Measurements from ENCODE around the gene WNT7B.
A peak's percentile ranks its signal among the peaks of the same experiment; 100 is the strongest.

The WNT7B gene

DNA sequence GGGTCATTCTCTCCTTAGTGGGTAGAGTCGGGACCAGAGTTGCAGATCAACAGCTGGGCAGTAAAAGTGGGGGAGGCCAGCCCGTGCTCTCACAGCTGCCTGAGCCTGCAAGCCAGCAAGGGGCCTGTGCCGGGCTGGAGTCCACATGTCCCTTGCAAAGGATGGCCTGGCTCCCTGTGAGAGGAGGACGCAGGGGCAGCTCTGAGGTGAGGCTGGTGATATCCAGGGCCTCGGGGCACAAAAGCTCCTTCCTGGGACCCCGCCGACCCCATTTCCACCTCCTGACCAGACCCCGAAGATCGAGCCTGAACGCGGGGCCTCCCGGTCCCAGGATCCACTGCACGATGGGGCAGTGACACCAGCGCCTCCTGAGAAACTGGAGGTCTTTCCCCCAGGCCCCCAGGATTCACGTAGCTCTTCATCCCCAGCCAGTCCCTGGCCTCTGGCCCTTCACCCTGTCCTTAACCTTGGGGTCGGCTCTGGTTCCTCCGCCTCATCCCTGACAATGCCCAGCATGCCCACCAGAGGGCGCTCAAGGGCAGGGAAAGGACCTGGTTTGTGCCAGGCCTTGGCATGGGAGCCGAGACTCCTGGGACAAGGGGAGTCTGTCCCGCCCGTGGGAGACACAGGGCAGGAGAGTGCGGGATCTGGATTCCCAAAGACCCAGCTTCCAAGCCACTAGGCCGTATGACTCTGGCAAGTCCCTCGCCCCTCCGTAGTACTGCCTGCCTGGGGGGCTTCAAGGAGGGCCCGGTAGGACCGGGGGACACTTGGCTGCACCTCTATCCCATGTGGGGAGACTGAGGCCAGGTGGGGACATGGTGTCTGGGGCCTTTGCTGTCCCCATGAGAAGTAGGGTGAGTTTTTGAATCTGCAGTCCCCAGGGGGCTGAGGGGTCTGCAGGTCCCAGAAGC lies 17.8 kb upstream of the WNT7B start:
- DNase-seq = peak; percentile 89

DNA sequence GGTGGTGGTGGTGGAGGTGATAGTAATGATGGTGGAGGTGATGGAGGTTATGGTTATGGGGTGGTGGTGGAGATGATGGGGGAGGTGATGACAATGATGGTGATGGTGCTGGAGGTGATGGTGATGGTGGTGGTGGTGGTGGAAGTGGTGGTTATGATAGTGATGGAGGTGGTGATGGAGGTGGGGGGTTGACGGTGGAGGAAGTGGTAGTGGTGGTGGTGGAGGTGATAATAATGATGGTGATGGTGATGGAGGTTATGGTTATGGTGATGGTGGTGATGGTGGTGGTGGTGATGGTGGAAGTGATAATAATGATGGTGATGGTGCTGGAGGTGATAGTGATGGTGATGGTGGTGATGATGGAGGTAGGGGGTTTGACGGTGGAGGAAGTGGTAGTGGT lies 16.9 kb upstream of the WNT7B start:
- no peak for DNase-seq

DNA sequence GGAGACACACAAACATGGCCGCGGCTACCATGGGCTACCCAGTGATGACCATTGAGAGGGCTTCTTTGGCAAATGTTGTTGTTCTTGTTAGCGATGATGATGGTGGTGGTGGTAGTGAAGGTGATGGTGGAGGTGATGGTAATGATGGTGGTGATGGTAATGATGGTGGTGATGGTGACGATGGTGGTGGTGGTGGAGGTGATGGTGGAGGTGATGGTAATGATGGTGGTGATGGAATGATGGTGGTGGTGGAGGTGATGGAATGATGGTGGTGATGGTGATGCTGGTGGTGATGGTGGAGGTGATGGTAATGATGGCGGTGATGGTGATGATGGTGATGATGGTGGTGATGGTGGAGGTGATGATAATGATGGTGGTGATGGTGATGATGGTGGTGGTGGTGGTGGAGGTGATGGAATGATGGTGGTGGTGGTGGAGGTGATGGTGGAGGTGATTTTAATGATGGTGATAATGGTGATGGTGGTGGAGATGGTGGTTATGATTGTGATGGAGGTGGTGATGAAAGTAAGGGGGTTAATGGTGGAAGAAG lies 16.3 kb upstream of the WNT7B start:
- DNase-seq = no peak

DNA sequence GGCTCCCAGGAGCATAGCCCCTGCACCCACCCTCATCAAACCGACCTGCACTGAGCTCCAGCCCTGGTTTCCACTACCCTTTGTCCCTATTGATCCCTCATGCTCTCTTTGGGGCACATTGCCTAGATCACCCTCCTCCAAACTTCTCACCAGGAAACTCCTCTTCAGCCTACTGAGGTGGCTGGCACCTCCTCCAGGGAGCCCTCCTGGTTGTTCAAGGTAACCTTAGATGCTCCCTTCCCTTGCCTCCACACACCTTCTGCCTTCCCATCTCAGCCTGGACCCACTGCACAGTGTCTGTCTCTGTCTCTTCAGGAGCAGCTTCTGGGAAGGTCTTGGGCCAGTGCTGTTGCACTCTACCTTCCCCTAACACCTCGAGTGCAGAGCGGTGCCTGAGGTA lies 15.8 kb upstream of the WNT7B start:
- DNase-seq = no peak

DNA sequence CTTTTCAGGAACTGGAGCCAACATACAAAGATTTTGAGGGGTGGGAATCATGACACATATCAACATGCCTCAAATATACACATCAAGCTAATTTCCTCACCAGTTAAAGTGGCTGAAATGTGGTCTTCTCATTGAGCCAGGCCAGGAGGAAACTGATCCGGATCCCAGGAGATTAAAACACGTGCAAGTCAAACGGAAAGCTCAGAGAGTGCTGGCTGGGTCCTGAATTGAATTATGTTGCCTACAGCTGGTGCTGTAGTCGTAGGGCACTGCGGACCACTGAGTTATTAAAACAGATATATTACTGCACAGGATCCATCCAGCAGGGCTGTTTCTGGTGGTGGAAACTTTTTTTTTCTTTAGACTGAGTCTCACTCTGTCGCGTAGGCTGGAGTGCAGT lies 14.1 kb upstream of the WNT7B start:
- no peak for DNase-seq

DNA sequence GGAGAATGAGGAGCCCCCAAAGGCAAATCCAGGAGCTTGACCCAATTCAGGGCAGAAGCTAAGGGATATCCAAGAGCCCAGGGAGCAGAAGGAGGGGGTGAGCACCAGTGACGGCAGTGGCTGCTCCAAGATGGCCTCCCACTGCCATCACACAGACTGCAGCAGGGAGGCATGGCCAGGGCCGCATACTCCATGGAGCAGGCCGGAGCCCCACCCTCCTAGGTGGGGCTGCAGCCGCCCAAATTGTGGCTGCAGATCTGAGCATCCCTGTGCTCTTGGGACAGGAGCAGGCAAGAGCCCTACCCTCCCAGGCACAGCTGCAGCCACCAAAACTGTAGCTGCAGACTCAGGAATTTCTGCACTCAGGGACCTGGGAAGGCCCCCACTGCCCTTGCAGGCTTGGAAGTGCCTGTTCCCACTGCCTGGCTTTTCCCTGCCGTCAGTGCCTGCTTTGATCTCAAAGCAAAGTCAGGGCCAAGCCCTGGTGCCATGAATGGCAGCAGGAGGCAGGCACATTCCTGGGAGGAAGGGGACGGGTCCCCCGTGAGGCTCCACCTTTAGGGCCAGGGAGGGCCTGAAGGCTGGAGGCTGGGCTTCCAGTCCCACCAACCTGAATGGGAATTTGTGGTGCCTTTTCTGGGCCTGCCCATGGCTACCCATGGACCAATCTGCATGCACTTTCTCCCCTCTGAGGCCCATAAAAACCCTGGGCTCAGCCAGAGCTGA lies 10.3 kb upstream of the WNT7B start:
- DNase-seq = no peak

DNA sequence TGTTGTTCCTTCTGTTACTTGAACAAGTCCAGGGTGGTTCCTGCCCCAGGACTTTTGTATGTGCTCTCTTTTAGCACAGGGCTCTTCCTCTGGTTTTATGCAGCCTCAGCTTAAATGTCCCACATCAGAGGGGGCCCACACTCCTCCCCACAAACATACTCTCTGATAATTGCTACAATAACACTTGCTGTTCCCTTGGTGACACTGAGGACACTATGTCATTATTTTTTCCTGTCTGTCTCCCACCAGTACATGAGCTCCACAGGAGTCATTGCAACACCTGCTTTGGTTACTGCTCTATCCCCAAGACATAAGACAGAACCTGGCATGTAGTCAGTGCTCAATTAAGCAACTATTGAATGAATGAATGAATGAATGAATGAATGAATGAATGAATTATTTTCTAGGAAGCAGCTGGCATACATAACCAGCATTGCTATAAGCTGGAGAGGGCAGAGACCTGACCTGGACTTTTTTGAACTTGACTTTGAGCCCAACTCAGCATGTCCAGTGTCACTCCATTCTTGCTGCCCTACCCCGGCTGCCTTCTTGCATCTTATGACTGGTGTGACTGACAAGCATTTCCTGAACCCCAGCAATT lies 7.5 kb upstream of the WNT7B start:
- no peak for DNase-seq

DNA sequence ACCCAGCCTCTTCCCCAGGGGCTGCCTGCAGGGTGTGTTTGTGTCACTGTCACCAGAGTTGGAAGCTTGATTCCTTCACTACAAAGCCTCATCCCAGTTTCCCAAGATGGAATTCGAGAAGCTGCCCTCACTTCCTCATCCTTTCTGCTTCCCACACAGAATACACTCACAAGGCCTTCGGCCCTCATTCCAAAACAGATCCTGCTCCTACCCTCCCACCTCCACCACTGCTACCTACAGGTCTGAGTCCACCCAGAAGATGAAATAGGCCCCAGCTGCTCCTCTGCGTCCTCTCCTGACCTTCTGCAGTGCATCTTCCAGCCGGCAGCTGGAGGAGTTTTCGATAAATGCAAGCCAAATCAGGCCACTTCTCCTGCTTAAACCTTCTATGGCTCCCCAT lies 6.8 kb upstream of the WNT7B start:
- DNase-seq = no peak

DNA sequence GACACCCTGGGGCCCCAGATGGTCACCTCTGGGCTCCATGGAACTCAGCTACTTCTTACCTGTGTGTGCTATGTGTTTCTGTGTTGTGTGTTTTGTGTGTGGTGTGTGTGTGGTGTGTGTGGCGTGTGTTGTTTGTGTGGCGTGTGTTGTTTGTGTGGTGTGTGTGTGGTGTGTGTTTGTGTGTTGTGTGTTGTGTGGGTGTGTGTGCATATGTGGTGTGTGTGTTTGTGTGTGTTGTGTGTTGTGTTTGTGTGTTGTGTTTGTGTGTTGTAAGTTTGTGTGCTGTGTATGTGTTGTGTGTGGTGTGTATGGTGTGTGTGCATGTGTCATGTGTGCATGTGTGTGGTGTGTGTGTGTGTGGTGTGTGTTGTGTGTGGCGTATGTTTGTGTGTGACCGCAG lies 3.8 kb upstream of the WNT7B start:
- no peak for DNase-seq

DNA sequence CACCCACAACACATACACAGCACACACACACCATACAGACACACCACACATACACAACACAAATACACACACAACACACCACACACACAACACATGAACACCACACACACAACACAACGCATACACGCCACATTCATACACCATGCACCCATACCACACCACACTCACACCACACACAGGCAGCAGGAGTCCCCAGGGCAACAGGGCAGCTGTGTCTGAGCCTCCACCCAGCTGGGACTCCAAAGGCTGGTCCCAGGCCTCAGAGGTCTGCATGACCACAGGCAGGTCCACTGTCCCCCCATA lies 3.3 kb upstream of the WNT7B start:
- no peak for DNase-seq

DNA sequence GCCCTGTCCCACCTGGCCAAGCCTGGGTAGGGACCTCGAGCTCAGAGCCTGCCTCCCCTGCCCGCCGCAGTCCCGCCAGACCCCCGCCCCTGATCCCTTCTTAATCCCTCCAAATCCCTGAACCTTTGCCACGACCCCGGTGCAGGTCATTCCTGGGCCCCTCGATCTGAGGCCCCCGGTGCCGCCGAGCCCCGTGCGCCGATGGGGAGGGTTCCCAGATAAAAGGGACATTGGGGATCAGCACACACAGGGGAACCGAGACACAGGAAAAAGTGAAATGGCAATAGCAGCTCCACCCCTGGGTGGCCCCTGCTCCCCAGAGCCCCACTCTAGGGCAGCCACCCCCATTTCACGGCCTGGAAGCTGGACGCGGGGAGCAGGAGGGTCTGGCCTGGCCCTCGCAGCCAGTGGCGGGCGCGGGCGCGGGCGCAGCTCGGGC lies 1.3 kb upstream of the WNT7B start:
- no peak for DNase-seq

DNA sequence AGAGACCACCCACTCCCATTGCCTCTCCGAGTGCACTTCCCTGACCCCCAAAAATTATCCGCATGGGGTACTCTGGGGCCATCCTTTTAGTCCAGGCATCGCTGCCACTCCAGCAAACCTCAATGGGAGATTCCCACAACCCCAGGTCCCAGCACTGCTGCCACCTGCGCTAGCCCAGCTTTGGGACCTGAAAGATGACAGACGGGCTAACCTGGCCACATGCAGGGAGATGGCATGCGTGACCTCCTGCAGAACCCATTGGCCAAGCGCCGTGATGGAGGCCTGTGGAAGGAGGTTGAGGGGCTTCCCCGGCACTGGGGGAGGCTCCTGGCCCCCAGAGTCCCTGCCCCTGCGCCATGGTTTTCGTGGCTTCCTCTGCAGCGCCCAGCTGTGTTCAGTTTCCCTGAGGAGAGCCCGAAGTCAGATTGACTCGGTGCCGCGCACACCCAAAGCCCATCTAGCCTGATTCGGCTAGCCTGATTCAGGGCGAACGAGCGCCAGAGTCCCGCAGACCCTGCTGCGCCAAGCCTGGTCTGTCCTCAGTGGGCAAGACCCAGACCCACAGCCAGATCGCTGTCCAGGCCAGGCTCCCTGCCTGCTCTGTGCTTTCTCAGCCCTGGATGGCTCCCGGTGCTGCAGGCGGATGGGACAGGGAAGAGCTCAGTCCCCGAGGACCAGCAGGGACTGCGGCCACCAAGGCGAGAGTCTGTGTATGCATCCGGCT lies 751 bp upstream of the WNT7B start:
- DNase-seq = no peak

DNA sequence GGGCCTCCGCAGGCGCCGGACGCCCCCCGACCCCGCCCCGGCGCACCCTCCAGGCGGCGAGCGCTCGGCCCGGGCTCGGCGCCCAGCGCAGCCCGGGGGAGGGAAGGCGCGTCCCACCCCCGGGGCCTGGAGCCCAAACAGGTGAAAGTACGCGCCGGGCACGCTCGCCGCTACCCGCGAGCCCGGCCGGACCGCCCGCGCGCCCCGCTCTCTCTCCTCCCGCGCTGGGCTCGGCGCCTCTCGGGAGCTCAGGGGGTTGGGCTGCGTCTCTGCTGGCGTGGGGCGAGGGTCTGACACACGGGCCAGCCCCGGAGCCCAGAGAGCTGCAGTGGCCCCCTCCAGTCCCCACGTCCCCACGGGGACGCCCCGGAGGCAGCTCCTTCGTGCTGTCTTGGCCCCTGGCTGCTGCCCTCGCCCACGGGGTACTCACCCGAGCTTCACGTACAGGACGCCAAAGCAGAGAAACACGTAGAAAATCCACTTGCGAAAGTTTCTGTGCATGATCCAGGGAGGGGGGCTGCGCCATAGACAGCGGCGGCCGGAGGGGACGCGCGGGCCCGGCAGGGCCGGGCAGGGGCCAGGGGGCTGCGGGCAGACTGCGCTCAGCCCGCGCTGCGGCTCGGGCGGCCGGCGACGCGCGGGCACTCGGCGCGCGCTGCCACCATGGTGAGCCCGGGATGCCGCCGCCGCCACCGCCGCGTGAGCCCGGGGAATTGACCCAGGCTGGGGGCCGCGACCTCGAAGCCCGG lies 534 bp downstream of the WNT7B start:
- no peak for DNase-seq

DNA sequence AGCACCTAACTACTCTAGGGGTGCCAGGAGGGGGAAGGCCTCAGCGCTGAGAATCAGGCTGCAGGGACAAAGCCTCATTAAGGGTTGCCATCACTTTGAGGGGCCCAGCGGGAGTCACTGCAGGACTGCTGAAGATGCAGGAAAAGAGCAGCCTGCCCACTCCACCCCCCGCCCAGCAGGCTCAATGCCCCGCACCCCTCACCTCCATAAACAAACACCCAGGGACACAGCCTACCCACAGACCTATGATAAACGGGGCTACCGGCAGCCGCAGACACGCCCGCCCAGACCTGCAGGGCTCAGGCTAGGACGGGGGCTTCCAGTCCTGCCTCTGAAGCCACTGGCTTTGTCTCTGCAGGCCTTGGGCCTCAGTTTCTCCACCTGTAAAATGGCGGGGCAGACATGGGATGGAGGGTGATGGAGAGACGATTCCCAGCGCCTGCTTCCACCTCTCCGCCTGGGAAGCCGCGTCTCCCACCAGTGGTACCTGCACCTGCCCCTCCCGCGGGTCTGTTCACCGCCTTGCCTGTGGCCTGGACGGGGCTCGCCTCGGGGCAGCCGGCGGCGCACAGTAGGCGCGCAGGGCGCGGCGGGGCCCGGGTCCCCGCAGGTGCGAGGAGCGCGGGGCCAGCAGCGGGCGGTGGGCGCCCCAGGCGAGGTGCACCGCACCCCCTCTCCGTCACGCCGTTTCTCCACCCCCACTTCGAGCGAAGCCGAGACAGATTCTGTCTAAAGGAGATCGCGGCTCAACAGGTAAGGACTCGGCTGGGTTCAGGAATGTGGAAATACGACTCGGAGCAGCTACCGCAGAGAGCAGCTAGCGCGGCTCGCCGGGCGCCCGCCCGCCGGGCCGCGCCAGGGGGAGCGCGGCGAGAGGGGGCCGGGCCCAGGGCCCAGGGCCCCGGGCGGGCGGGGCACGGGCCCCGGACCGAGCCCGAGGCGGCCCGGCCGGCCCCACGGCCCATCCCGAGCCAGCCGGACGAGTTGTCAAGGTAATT lies 1.5 kb downstream of the WNT7B start:
- DNase-seq = no peak

DNA sequence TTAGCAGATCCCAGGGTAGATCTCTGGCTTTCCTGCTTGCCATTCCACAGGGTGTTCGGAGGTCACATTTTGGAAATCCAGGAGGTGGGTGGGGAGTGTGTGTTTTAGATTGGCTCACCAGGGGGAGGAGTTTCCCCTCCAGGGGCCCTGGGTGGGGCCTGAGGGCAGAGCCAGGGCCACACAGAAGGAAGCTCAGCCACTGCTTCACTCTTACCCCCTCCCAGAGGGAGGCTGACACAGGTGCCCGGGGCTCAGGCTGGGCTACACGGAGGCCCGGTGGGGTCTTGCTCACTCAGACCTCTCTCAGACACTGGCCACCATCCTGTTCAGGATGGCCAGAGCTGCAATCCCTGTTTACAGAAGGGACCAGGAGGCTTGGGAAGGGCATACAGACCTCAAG lies 2.5 kb downstream of the WNT7B start:
- DNase-seq = no peak

DNA sequence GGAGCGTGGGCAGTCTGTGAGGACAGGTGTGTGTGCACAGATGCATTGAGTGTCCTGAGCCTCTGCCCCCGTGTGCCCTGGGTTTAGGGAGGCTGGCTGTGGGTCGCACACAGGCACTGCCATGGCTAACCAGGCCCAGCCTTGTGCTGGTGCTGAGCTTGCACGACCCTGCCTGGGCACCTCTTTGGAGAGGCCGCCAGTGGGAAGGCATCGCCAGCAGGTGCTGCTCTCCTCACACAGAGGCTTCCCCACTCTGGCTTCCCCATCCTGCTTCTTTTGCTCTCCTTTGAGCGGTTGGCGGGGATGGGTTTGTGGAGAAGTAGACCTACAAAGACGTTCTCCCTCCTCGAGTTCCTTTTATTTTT lies 4.1 kb downstream of the WNT7B start:
- no peak for DNase-seq

DNA sequence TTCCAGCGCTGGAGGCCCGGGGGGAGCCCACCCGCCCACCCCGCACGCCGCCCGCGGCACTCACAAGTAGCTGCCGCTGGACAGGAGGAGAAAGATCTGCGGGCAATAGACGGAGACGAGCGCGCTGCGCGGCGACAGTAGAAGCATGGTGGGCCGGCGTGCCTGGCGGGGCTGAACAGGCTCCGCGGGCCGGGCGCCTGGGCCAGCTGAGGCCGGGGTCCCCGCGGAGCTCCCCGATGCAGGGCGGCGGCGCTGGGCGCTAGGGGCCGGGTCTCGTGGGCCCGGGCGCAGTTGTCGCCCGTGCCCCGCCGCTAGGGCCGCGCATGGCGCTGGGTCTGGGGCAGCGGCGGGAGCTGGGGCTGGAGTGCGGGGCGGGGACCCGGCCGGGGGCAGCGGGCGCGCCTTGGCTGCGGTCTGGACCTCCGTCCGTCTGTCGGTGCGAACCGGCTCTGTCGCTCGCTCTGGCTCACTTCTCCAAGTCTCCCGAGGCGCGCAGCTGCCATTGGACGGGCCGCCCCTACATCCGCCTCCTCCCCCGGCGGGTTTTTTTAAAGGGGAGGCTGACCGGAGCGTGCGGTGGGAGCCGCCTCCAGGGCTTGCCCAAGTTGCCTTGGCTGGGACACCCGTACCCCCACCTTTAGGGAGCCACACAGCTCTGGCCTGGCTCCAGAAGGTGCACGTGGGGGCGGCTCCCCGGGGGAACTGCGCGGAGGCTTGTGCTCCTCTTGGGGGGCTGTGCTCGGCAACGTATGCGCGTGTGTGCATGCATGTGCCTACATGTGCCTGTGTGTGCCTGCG lies 4.7 kb downstream of the WNT7B start:
- DNase-seq = no peak

DNA sequence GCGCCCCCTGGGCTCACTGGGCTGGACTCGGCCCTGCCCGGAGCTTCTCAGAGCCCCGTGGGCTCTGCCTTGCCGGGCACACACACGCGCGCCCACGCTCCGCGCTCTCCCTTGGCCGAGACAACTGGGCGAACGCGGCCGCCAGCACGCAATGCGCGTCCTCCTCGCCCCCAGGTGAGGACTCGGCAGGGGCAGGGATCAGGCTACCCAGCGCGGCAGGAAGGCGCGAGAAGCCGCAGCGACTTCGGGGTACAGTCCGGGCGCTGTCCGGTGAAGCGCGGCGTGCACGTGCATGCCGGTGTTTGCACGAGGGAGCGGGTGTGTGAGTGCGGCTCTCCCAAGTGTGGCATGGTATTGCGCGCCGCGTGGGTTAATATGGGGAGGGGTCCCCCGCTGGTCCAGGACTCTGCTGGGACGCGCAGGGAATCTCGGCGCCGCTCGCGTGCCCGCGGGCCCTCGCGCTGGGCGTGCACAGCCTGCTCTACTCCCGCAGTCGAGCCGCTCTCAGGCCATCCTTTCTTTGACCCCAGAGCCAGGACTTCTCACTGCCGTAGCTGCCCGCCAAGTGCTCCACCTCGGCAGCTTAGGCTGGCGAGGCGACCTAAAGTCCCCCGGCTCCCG lies 5.4 kb downstream of the WNT7B start:
- no peak for DNase-seq

DNA sequence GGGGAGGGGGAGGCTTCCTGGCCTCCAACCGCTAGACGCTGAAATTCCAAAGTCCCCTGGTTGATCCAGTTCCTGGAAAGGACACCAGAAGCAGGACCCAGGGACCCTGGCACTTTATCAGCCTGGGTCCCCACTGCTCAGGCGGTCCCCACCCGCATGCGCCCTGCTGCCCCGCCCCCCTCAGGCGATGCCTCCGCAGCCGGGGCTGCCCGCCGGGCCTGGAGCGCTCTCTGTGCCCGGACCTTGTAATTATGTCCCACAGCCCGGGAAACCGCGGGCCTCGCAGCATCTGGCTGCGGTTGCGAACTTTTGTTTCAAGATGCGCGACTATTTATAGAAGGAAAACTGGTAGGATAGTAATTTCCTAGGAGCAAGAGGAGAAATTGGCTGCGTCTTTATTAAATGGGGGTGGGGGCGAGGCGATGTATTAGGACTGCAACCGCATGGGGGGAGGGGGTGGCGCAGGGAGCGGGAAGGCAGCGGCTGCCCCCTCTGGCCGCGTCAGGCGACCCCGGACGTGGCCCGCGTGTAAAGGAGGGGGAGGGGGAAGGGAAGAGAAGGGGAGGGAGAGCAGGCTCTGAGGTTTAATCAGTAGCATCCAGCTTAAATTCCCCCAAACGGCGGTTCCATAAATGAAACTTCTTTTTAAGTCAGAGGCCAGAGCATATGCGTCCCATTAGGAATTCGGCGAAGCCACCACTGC lies 6.1 kb downstream of the WNT7B start:
- no peak for DNase-seq
